Neural cell (in vitro differentiated cells): ENCODE results near the gene RNF144A. TPM values are rescaled to one million over a fixed set of nuclear protein-coding genes. Genes with fewer than 3 reads are reported as not detected.
"Not testable (repeated sequence)": the region's sequence is repeated elsewhere in the genome, so short reads cannot be mapped to it uniquely, and the experiment has no call there.

Experiments used
- H2AFZ ChIP-seq: fragments of 200-600, 300-800 bp; sonication (generic), shearing (Covaris generic); 2 replicates; pipeline ENCODE4 v1.6.0; 2014; ENCODE audit warnings: low read depth, mild to moderate bottlenecking, antibody characterized with exemption, low read length, moderate library complexity
- H3F3A ChIP-seq: fragments of 200-600 bp; shearing (Covaris generic); 2 replicates; pipeline ENCODE4 v1.6.1; 2016; ENCODE audit warnings: mild to moderate bottlenecking, moderate library complexity, mixed read lengths, antibody characterized with exemption, low read length; ENCODE audit not compliant: insufficient read depth, poor library complexity, severe bottlenecking
- H3K27ac ChIP-seq: fragments of 200-600, 300-800 bp; sonication (generic), shearing (Covaris generic); 2 replicates; pipeline ENCODE4 v1.5.1; 2014; ENCODE audit warnings: mild to moderate bottlenecking, low read length, moderate library complexity
- H3K27me3 ChIP-seq: fragments of 300-800, 200-600 bp; sonication (generic), shearing (Covaris generic); 2 replicates; pipeline ENCODE4 v1.6.0; 2014; ENCODE audit warnings: mild to moderate bottlenecking, low read depth, low read length, moderate library complexity; ENCODE audit not compliant: insufficient read depth
- H3K36me3 ChIP-seq: fragments of 300-800, 200-600 bp; sonication (generic), shearing (Covaris generic); 2 replicates; pipeline ENCODE4 v1.5.1; 2014; ENCODE audit warnings: mild to moderate bottlenecking, antibody characterized with exemption, low read length, moderate library complexity; ENCODE audit not compliant: insufficient read depth
- H3K4me2 ChIP-seq: fragments of 300-800, 200-600 bp; sonication (generic), shearing (Covaris generic); 2 replicates; pipeline ENCODE4 v1.6.0; 2014; ENCODE audit warnings: mild to moderate bottlenecking, low read length
- H3K4me3 ChIP-seq: fragments of 300-800, 200-600 bp; sonication (generic), shearing (Covaris generic); 2 replicates; pipeline ENCODE4 v1.5.1; 2014; ENCODE audit warnings: mild to moderate bottlenecking, low read length, moderate library complexity
- H3K79me2 ChIP-seq: fragments of 200-600 bp; shearing (Covaris generic); replicated peaks from 2 replicates; pipeline ENCODE4 v1.6.0; 2014; ENCODE audit warnings: mild to moderate bottlenecking, low read length, moderate library complexity; ENCODE audit not compliant: insufficient read depth
- H3K9ac ChIP-seq: fragments of 300-800, 200-600 bp; sonication (generic), shearing (Covaris generic); 2 replicates; pipeline ENCODE4 v1.6.1; 2016; ENCODE audit warnings: mild to moderate bottlenecking, low read length, mixed read lengths
- H3K9me2 ChIP-seq: fragments of 200-600 bp; shearing (Covaris generic); 2 replicates; pipeline ENCODE4 v1.6.1; 2016; ENCODE audit warnings: mild to moderate bottlenecking, low read length, mixed read lengths; ENCODE audit not compliant: insufficient read depth
- H3K9me3 ChIP-seq: fragments of 200-600, 300-800 bp; sonication (generic), shearing (Covaris generic); 2 replicates; pipeline ENCODE4 v1.6.1; 2016; ENCODE audit warnings: mild to moderate bottlenecking, mixed run types, low read length, moderate library complexity, mixed read lengths
- H4K20me1 ChIP-seq: fragments of 200-600 bp; shearing (Covaris generic); 2 replicates; pipeline ENCODE4 v1.6.1; 2016; ENCODE audit warnings: mild to moderate bottlenecking, mixed run types; ENCODE audit not compliant: insufficient read depth
- CTCF ChIP-seq: fragments of 450-650 bp; IDR thresholded peaks from 2 replicates; pipeline ENCODE4 v1.5.1; 2014; ENCODE audit warnings: antibody characterized with exemption, mild to moderate bottlenecking, moderate library complexity; ENCODE audit not compliant: poor library complexity, severe bottlenecking
- EP300 ChIP-seq: fragments of 450-650 bp; conservative IDR thresholded peaks from 2 replicates; pipeline ENCODE4 v1.6.1; 2014; ENCODE audit warnings: antibody characterized with exemption, mild to moderate bottlenecking, moderate library complexity; ENCODE audit not compliant: poor library complexity, severe bottlenecking
- EZH2 ChIP-seq: fragments of 200-600, 300-800 bp; shearing (Covaris generic), sonication (generic); IDR thresholded peaks from 2 replicates; pipeline ENCODE4 v1.6.1; 2014; ENCODE audit warnings: antibody characterized with exemption, low read length, borderline replicate concordance, mild to moderate bottlenecking; ENCODE audit not compliant: insufficient read depth, poor library complexity, severe bottlenecking
- MXI1 ChIP-seq: fragments of 450-650 bp; conservative IDR thresholded peaks from 2 replicates; pipeline ENCODE4 v1.6.1; 2014; ENCODE audit warnings: antibody characterized with exemption, mild to moderate bottlenecking; ENCODE audit not compliant: poor library complexity, severe bottlenecking
- POLR2AphosphoS5 ChIP-seq: IDR thresholded peaks from 2 replicates; pipeline ENCODE4 v1.6.1; 2012
- RAD21 ChIP-seq: fragments of 450-650 bp; conservative IDR thresholded peaks from 2 replicates; pipeline ENCODE4 v1.6.1; 2014; ENCODE audit warnings: antibody characterized with exemption, mild to moderate bottlenecking, moderate library complexity
- REST ChIP-seq: IDR thresholded peaks from 2 replicates; pipeline ENCODE4 v1.6.1; 2012; ENCODE audit warnings: borderline replicate concordance
- SMC3 ChIP-seq: fragments of 450-650 bp; conservative IDR thresholded peaks from 2 replicates; pipeline ENCODE4 v1.6.1; 2014; ENCODE audit warnings: antibody characterized with exemption, mild to moderate bottlenecking, moderate library complexity; ENCODE audit not compliant: poor library complexity
- TAF1 ChIP-seq: IDR thresholded peaks from 2 replicates; pipeline ENCODE4 v1.6.1; 2012; ENCODE audit warnings: low read depth
- polyA plus RNA-seq: library from polyadenylated mRNA; depleted of rRNA; stranded (reverse); fragments of >200 nt; gene quantifications from 2 replicates; pipeline ENCODE4 v1.2.3, GENCODE V29; 2014

RNF144A gene
- polyA plus RNA-seq, 1 donor from 2014 or later, result 26.9 TPM

- Histone ChIP-seq H3K4me2 (no peak overlapping the region), H3K4me3 (no peak overlapping the region), H3K9ac (no peak overlapping the region), H3K27me3 (no peaks in the 10 kb centered on the region), H3F3A (no peaks in the 10 kb centered on the region), H3K9me3 (no peaks in the 10 kb centered on the region), H3K36me3 (no peaks in the 10 kb centered on the region), H3K9me2 (no peaks in the 10 kb centered on the region), H2AFZ (no peak overlapping the region), H3K27ac (no peak overlapping the region), H4K20me1 (no peaks in the 10 kb centered on the region), H3K79me2 (no peaks in the 10 kb centered on the region)
- TF ChIP-seq SMC3, result no peak
- TF ChIP-seq REST, result no peak
- TF ChIP-seq EP300, result no peak
- no peak for TF ChIP-seq RAD21
- no peak for TF ChIP-seq TAF1
- TF ChIP-seq EZH2, result no peak
- no peak for TF ChIP-seq MXI1
- TF ChIP-seq CTCF, result no peak
- no peak for TF ChIP-seq POLR2AphosphoS5
Observed at GRCh38 chr2:6995391-6996097, 78.3 kb downstream of the RNF144A start.

GRCh38 chr2:6999211-6999877 lies 82.1 kb downstream of the RNF144A start:
- H3K79me2 ChIP-seq, result no peaks in the 10 kb centered on the region
- H3K9ac ChIP-seq, result no peak overlapping the region
- H2AFZ ChIP-seq, result no peak overlapping the region
- no peak overlapping the region for H3K27ac ChIP-seq
- H3K9me3 ChIP-seq, result no peaks in the 10 kb centered on the region
- no peaks in the 10 kb centered on the region for H4K20me1 ChIP-seq
- TF ChIP-seq EP300 (no peak), TAF1 (no peak), POLR2AphosphoS5 (no peak), CTCF (no peak), EZH2 (no peak), SMC3 (no peak), RAD21 (no peak), REST (no peak), MXI1 (no peak)
- H3K36me3 ChIP-seq, result no peaks in the 10 kb centered on the region
- H3F3A ChIP-seq, result no peaks in the 10 kb centered on the region
- H3K27me3 ChIP-seq, result no peaks in the 10 kb centered on the region
- no peak overlapping the region for H3K4me3 ChIP-seq
- H3K9me2 ChIP-seq, result no peaks in the 10 kb centered on the region
- H3K4me2 ChIP-seq, result no peak overlapping the region

GRCh38 chr2:7001395-7001794 lies 84.2 kb downstream of the RNF144A start:
- not testable (repeated sequence) for H3K4me3 ChIP-seq, H3K9me3 ChIP-seq, H3K4me2 ChIP-seq, H2AFZ ChIP-seq, H3K27me3 ChIP-seq, H3K79me2 ChIP-seq, H3K9ac ChIP-seq, H3F3A ChIP-seq, H3K27ac ChIP-seq, H3K9me2 ChIP-seq, H3K36me3 ChIP-seq, H4K20me1 ChIP-seq
